Umbilical cord (tissue), 2 donors: Measurements from ENCODE around the gene CCNE1. TPM values are rescaled to one million over a fixed set of nuclear protein-coding genes. Genes with fewer than 3 reads are reported as not detected.

Experiments
- DNase-seq: peaks from one replicate; pipeline ENCODE4 v3.0.0-alpha.2; 2015; ENCODE audit warnings: low spot score
- total RNA-seq: library from RNA; depleted of rRNA; stranded (reverse); fragments of >200 nt; gene quantifications from one replicate; pipeline ENCODE4 v1.2.3, GENCODE V29; 2014; ENCODE audit warnings: low replicate concordance; ENCODE audit not compliant: insufficient read depth

The CCNE1 gene
- 2.6 TPM for total RNA-seq

GRCh38 chr19:29811125-29812079 lies at the start of gene CCNE1:
CCNE1 (plus strand) TSS chr19:29811991; CDS start chr19:29812556, 565 bp downstream.
- DNase-seq, result peak; percentile 92

- DNase-seq, result no peak
Observed at GRCh38 chr19:29763196-29763595, 48.6 kb upstream of the CCNE1 start.

GRCh38 chr19:29764361-29764760 lies 47.4 kb upstream of the CCNE1 start:
- DNase-seq, result no peak

- DNase-seq, result no peak
Observed at GRCh38 chr19:29766100-29766499, 45.7 kb upstream of the CCNE1 start.

- no peak for DNase-seq
Observed at GRCh38 chr19:29767039-29767735, 44.6 kb upstream of the CCNE1 start.

GRCh38 chr19:29768166-29768565 lies 43.6 kb upstream of the CCNE1 start:
- DNase-seq, result no peak

GRCh38 chr19:29769997-29770396 lies 41.8 kb upstream of the CCNE1 start:
- no peak for DNase-seq

- no peak for DNase-seq
Observed at GRCh38 chr19:29770648-29771047, 41.1 kb upstream of the CCNE1 start.

GRCh38 chr19:29771708-29772414 lies 39.9 kb upstream of the CCNE1 start:
- peak; percentile 69 for DNase-seq

- DNase-seq, result no peak
Observed at GRCh38 chr19:29772696-29773095, 39.1 kb upstream of the CCNE1 start.

- no peak for DNase-seq
Observed at GRCh38 chr19:29773141-29773540, 38.6 kb upstream of the CCNE1 start.

GRCh38 chr19:29774126-29774525 lies 37.7 kb upstream of the CCNE1 start:
- no peak for DNase-seq

GRCh38 chr19:29777781-29778309 lies 33.9 kb upstream of the CCNE1 start:
- DNase-seq, result peak; percentile 22

GRCh38 chr19:29779921-29780320 lies 31.9 kb upstream of the CCNE1 start:
- no peak for DNase-seq

GRCh38 chr19:29781386-29782259 lies 30.2 kb upstream of the CCNE1 start:
- no peak for DNase-seq

GRCh38 chr19:29782260-29782580 lies 29.6 kb upstream of the CCNE1 start:
- DNase-seq, result no peak

GRCh38 chr19:29783627-29784190 lies 28.1 kb upstream of the CCNE1 start:
- DNase-seq, result no peak

- DNase-seq, result no peak
Observed at GRCh38 chr19:29784598-29785223, 27.1 kb upstream of the CCNE1 start.

GRCh38 chr19:29785360-29785759 lies 26.4 kb upstream of the CCNE1 start:
- DNase-seq, result no peak

- no peak for DNase-seq
Observed at GRCh38 chr19:29785955-29786589, 25.7 kb upstream of the CCNE1 start.
